OCI-LY1 (cell line): Measurements from ENCODE around the gene ELMO1.

ENCODE experiments used
- EZH2 ChIP-seq: fragments of 200-600 bp; sonication (generic), shearing (Covaris generic); IDR thresholded peaks from 2 replicates; pipeline ENCODE4 v1.8.0; 2017; ENCODE audit warnings: borderline replicate concordance, mixed run types, mild to moderate bottlenecking, antibody characterized with exemption, low read length, moderate library complexity, mixed read lengths
- TF ChIP-seq, protein P1 (sequence below): fragments of 200-600 bp; sonication (generic), shearing (Covaris generic); IDR thresholded peaks from 2 replicates; pipeline ENCODE4 v1.5.1; 2017; ENCODE audit warnings: mild to moderate bottlenecking, antibody characterized with exemption, low read length, moderate library complexity, mixed read lengths

DNA sequence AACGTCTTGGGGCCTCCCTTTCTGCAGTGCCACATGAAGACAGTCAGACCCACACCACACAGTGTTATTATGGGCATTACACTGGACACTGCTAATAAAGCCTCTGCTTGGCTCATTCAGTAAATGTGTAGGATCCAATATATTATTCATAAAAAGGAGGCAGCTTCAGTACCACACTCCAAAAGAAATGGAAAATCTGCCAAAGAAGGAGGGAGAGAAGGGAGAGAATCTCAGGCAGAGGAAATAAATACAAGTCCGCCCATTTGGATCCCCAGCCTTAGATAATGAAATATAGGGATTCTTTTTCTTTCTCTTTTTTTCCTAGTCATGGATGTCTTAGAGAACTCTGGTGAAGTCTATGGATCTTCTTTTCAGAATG, 162.2 kb downstream of the ELMO1 start:
- TF ChIP-seq, protein P1, sequence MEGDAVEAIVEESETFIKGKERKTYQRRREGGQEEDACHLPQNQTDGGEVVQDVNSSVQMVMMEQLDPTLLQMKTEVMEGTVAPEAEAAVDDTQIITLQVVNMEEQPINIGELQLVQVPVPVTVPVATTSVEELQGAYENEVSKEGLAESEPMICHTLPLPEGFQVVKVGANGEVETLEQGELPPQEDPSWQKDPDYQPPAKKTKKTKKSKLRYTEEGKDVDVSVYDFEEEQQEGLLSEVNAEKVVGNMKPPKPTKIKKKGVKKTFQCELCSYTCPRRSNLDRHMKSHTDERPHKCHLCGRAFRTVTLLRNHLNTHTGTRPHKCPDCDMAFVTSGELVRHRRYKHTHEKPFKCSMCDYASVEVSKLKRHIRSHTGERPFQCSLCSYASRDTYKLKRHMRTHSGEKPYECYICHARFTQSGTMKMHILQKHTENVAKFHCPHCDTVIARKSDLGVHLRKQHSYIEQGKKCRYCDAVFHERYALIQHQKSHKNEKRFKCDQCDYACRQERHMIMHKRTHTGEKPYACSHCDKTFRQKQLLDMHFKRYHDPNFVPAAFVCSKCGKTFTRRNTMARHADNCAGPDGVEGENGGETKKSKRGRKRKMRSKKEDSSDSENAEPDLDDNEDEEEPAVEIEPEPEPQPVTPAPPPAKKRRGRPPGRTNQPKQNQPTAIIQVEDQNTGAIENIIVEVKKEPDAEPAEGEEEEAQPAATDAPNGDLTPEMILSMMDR, result no peak
- TF ChIP-seq EZH2, result no peak
